Measurements from ENCODE around the gene TMEM40.
"Not testable (repeated sequence)": the region's sequence is repeated elsewhere in the genome, so short reads cannot be mapped to it uniquely, and the experiment has no call there.

TMEM40 gene

DNA sequence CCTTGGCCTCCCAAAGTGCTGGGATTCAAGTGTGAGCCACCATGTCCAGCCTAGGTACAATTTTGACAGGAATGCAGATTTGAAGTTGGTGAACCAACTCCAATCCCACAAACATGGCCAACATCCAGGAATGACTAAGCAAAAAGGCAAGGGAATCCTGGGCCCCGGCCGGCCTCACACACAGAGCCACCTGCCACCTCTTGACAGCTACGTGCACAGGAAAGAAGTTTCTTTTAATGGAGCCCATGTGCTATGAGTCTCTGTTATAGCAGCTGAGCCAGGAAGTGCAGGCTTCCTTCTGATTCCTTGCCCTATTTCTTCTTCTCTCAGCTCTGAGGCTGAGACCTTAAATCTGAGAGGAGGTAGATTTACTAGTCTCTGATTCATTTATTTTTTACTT, 8.8 kb downstream of the TMEM40 start:
- DNase-seq: no peak

DNA sequence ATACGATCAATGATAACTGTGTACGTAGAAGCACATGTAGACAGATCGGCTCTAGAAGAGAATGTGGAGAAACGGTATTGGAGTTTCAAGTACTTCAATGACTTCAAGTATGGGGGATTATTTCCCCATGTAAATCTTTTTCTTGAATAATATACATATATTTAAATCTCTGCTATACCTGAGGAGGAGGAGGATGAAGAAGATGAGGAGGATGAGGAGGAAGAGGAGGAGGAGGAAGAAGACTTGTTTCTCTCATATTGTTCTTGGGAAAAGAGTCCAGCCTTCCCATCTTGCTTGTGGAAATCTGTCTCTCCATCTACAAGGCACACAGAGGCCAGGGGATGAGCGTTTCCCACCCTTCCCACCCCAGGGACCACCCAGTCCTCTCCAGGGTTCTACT, 10.6 kb downstream of the TMEM40 start:
- DNase-seq: no peak

DNA sequence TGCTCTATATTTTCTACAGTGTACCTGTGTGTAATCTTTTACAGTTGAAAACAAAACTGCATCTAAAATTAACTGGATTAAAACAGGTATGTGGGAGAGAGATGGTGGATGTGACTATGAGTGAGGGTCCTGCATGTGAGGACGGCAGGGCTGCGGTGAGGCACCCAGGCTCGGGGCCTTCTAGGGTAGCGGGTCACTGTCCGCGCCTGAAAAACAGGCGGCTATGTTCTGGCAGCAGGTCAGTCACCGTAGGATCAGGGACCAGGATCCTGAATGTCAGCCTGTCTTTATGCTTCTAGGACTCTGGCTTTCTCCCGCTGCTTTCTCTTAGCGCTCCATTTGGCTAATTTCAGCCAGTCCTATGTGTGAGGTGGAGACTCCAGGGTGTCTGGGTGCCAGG, 12.6 kb downstream of the TMEM40 start:
- DNase-seq: no peak

GRCh38 chr3:12744326-12744725, 14.7 kb downstream of the TMEM40 start:
- DNase-seq: no peak

DNA sequence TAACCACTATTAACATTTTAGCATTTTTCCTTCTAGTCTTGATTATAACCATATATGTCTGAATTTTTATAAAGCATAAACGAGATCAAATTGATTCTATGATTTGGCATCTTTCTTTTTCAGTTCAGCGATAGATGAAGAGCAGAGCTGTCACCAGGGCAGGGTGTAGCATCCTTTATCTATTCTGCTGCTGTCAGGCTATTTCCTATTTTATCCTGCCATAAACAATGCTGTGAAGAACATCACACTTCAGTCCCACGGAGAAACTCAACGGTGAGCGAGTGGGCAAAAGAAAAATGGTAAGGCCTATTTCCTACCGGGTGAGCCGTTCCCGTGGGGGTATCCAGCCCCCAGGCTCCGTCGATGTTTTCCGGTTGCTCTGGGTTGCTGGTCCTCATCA, 15.5 kb downstream of the TMEM40 start:
- no peak for DNase-seq

DNA sequence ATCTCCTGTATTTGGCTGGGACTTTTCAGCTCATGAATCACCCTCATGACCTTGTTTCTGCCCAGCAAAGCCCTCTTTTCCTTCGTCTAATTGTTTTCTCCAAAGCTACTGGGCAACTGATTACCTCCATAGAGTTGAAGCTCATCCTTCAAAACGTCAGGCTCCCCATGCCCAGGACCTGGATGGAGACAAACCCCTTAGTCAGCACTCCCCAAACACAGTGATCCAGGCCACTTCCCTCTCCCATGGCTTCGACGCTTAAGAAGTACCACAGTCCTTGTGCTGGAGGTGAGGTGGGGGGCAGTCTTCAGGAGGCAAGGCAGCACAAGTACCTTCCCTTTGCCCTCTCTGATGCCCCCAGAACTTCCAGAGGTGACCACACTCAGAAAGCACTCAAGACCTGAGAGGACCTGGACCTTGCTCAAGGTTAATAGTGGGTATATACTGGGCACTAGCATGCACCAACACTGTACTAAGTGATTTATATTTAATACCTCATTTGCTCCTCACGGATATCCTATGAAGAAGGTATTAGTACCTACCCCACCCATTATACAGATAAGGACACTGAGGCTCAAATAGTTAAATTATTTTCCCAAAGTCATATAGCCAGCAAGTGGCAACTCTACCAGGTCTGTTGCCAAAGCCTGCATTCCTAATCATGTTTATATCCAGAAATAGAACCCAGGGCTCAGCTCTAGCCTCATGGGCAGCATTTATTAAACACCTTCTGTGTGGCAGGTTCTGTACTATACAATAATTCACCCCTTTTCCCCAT, 16.5 kb downstream of the TMEM40 start:
- no peak for DNase-seq

GRCh38 chr3:12741209-12741608, 17.9 kb downstream of the TMEM40 start:
- no peak for DNase-seq

DNA sequence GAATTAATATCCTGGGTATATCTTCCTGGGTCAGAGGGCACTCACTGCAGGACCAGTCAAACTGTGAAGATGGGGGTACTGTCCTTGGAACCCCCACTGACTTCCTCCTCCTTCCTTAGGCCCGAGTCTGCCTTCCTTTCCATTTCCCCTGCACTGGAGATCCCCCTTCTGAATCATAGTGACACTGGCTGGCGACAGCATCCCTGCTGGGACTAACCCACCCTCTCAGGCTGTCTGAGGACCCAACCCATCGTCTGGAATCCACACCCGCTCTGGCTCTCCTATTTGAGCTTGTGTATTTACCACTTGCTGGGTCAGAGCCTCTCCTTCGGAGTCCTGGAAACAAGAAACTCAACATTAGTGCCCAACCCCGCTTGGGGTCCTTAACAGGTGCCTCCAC, 21.2 kb downstream of the TMEM40 start:
- DNase-seq: no peak

DNA sequence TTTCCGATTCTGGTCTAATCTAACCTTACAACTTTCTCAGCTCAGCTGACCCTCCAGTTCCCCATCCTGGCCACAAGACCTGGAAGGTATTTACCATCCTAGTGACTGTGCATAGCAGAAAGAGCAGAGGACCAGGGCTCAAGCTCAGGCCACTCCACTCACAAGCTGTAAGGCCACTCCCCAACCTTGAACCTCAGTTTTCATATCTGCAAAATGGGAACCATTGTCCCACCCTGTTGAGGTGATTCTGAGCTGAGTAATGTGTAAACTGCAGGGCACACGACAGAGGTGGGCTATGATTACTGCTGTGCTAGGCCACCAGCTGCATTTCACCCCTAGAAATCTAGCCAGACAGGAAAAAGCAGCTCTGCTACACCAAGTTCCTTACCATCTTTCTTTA, 21.7 kb downstream of the TMEM40 start:
- DNase-seq: no peak

GRCh38 chr3:12734960-12735359, 24.1 kb downstream of the TMEM40 start:
- DNase-seq: no peak

- DNase-seq: no peak
Measured at GRCh38 chr3:12733566-12733965, 25.5 kb downstream of the TMEM40 start.

DNA sequence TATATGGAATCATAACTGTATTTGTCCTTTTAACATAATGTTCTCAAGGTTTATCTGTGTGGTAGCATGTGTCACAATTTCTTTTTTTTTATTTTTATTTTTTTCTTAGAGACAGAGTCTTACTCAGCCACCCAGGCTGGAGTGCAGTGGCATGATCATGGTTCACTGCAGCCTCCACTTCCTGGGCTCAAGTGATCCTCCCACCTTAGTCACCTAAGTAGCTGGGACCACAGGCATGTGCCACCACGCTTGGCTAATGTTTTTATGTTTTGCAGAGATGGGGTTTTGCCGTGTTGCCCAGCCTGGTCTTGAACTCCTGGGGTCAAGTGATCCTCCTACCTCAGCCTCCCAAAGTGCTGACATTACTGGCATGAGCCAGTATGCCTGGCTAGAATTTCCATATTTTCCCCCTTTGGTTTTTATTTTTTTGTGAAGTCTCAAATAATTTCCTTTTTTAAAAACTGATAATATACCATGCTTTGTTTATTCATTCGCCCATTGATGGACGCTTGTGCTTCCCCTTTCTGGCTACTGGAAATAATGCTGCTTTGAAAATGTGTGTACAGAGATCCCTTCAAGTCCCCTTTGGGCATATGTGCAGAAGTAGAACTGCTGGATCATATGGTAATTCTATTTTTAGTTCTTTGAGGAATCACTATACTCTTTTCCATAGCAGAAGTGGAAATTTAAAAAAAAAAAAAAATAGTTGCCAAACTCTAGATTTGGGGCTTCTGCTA, 28.4 kb downstream of the TMEM40 start:
- no peak for DNase-seq

DNA sequence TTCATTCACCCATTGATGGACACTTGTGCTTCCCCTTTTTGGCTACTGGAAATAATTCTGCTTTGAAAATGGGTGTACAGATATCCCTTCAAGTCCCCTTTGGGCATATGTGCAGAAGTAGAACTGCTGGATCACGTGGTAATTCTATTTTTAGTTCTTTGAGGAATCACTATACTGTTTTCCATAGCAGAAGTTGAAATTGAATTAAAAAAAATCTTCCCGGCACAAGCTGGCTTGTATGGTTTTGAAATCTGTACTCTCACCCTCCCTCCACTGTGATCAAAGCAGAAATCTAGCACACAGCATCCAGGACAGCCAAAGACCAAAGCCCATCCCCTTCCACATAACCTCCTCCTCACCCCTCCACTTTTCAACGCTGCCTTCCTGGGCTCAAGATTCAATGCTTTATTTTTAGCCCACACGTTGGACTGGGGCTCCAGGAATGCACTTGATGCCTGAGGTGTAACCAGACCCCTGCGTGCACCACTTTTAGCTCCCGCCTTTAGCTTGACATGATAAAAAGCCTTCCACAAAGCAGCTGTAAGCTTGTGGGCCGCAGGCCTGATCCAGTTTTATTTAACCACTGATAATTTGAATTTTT, 29.9 kb downstream of the TMEM40 start:
- DNase-seq: peak; percentile 78

DNA sequence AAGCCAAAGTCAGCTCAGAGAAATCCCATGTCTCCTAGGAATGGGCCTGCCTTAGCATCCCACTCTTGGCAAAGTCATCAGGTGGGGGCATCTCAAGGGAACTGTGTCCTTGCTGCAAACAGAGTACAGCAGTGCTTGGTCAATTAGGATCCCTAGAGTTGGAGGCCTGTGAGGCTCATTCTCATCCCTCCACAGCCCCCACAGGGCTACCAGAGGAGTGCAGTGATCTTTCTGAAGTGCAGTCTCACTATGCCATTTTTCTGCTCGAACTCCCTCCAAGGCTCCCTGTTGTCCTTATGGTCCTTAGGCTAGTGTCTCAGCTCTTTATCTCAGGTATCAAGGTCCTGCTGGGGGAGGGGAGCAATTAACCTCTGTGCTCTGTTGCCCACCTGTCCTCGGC, 31.1 kb downstream of the TMEM40 start:
- DNase-seq: no peak

DNA sequence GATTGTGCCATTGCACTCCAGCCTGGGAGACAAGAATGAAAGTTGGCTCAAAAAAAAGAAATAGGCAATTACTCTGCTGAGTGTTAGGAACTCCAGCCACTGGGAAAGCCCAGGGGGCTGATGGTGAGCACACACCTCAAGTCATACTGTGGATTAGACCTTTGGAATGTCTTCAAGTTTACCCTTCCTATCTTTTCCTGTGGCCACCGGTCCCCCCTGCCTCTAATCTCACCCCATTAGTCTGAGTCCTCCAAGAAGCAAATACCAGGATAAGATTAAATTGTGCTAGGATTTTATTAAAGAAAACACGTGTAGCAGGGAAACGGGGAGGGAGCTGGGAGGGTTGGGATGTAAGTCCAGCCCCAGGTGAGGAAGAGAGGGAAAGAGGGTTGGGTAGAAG, 31.6 kb downstream of the TMEM40 start:
- DNase-seq: no peak

- no peak for DNase-seq
Measured at GRCh38 chr3:12725436-12725835, 33.6 kb downstream of the TMEM40 start.

DNA sequence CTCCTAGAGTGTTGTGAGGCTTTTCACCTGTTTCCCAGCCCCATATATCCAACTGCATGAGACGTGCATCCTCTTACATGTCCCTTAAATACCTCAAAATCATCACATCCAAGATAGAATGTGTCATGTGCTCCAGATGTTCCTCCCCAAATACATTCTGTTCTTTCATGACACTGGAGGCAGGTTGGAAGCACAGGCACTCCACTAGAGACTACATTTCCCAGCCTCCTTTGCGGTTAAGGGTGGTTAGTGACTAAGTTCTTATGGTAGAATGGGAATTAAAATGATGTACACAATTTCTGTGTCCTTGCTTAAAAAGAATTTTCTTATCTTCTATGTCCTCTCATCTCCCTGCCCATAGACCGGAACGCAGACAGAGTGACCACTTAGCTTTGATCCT, 34.3 kb downstream of the TMEM40 start:
- DNase-seq: no peak

- DNase-seq: not testable (repeated sequence)
Measured at GRCh38 chr3:12723362-12723761, 35.7 kb downstream of the TMEM40 start.

DNA sequence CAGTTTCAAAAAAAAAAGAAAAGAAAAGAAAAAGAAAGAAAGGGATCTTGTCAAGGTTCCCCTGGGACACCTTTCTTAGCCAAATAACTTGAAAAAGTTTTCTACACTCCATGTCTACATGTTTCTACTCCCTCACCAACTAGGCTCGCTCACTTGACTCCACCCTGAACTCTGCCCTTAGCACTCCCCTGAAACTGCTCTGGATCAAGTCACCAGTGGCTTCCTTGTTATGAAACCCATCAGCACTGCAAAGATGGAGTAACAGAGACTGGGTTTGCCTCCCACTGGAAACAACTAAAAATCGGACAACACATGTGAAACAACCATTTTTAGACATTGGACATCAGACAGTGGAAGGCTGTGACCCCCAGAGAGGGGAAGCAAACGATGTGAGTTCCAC, 36.8 kb downstream of the TMEM40 start:
- DNase-seq: no peak

- DNase-seq: peak; percentile 93
Measured at GRCh38 chr3:12719984-12720898, 38.8 kb downstream of the TMEM40 start.

GRCh38 chr3:12719541-12719940, 39.5 kb downstream of the TMEM40 start:
- DNase-seq: no peak

DNA sequence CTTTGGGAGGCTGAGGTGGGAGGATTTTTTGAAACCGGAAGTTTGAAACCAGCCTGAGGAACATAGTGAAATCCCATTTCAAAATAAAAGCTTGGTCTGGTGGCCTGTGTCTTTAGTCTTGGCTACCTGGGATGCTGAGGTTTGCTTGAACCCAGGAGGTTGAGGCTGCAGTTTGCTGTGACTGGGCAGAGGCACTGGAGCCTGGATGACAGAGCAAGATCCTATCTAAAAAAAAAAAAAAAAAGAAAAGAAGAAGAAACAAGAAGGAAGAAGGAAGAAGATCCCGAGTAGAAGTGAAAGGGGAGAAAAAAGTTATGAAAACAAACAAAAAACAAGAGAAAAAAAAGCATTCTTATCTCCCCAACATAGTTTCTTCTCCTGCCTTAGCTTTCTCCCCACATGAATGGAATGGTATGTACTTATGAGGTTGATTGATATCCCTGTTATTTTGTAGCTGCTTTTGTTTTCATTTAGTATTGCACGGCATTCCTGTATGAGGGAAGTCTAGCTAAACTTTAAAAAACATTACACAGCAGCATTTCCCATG, 42.4 kb downstream of the TMEM40 start:
- DNase-seq: no peak

- DNase-seq: no peak
Measured at GRCh38 chr3:12714278-12714677, 44.8 kb downstream of the TMEM40 start.
